A673 (cell line): ENCODE results near the gene UBE2G1. TPM values are rescaled to one million over a fixed set of nuclear protein-coding genes. Genes with fewer than 3 reads are reported as not detected.

Experiments
- BruUV-seq: library from RNA; stranded (reverse); fragments of 400-500 nt; replicated peaks from 2 replicates; lab custom pipeline; 2021; lab: Mats Ljungman, UMichigan
- CTCF ChIA-PET: fragments of 300-600 bp; sonication (Branson Sonifier 250); formaldehyde crosslinking; loops from one replicate; lab custom pipeline; 2022; ENCODE audit warnings: antibody characterized with exemption; lab: Charles Lee
- POLR2A ChIA-PET: fragments of 300-600 bp; sonication (Branson Sonifier 250); formaldehyde crosslinking; loops from one replicate; lab custom pipeline; 2022; ENCODE audit warnings: antibody characterized with exemption; ENCODE audit not compliant: low non-redundant PET; lab: Charles Lee
- DNase-seq: peaks from one replicate; pipeline ENCODE4 v3.0.0-alpha.2; 2015; ENCODE audit warnings: low spot score
- H3K27ac ChIP-seq: fragments of 200-600 bp; sonication (generic); 2 replicates; pipeline ENCODE4 v1.5.1; 2016; ENCODE audit warnings: mixed run types, low read depth, mild to moderate bottlenecking, mixed read lengths, antibody characterized with exemption, low read length; ENCODE audit not compliant: poor library complexity, severe bottlenecking
- H3K27me3 ChIP-seq: fragments of 200-600 bp; sonication (generic); replicated peaks from 2 replicates; pipeline ENCODE4 v1.6.1; 2017; ENCODE audit warnings: mixed run types, low read depth, mild to moderate bottlenecking, mixed read lengths, antibody characterized with exemption, low read length; ENCODE audit not compliant: insufficient read depth, poor library complexity
- H3K36me3 ChIP-seq: fragments of 200-600 bp; sonication (generic); 2 replicates; pipeline ENCODE4 v1.6.1; 2016; ENCODE audit warnings: mixed run types, mild to moderate bottlenecking, mixed read lengths, antibody characterized with exemption, low read length; ENCODE audit not compliant: insufficient read depth, poor library complexity, severe bottlenecking
- H3K4me1 ChIP-seq: fragments of 200-600 bp; sonication (generic); 2 replicates; pipeline ENCODE4 v1.6.1; 2017; ENCODE audit warnings: mixed run types, mild to moderate bottlenecking, mixed read lengths, antibody characterized with exemption, low read length; ENCODE audit not compliant: insufficient read depth, poor library complexity, severe bottlenecking
- H3K4me3 ChIP-seq: fragments of 200-600 bp; sonication (generic); 2 replicates; pipeline ENCODE4 v1.5.1; 2016; ENCODE audit warnings: low read depth, mixed run types, mild to moderate bottlenecking, mixed read lengths, low read length; ENCODE audit not compliant: poor library complexity, severe bottlenecking
- H3K9me3 ChIP-seq: fragments of 200-600 bp; sonication (generic); 2 replicates; pipeline ENCODE4 v1.6.1; 2016; ENCODE audit warnings: mixed run types, low read depth, mild to moderate bottlenecking, mixed read lengths, antibody characterized with exemption, low read length; ENCODE audit not compliant: poor library complexity, severe bottlenecking
- CTCF ChIP-seq: fragments of 300-800, 200-600 bp; sonication (generic); conservative IDR thresholded peaks from 2 replicates; pipeline ENCODE4 v1.5.1; 2017; ENCODE audit warnings: low read depth, mild to moderate bottlenecking, antibody characterized with exemption, low read length, moderate library complexity, mixed read lengths
- EZH2 ChIP-seq: fragments of 200-600 bp; sonication (generic); IDR thresholded peaks from 2 replicates; pipeline ENCODE4 v1.6.1; 2017; ENCODE audit warnings: borderline replicate concordance, low read depth, mild to moderate bottlenecking, mixed read lengths, antibody characterized with exemption, low read length; ENCODE audit not compliant: poor library complexity, severe bottlenecking
- intact Hi-C: fragments of 100-400 bp; cut with micrococcal nuclease; formaldehyde crosslinking; loops from one replicate; pipeline ENCODE4 v1.10.0; 2022; ENCODE audit not compliant: unreplicated experiment
- total RNA-seq: library from RNA; stranded (reverse); gene quantifications from 2 replicates; pipeline ENCODE4 v1.2.3, GENCODE V29; 2021

Gene UBE2G1
- total RNA-seq, 1 experiment from 2014 or later: 107 TPM

- H3K4me3 ChIP-seq: no peak overlapping the region
- BruUV-seq: no TSS peak
- H3K4me1 ChIP-seq: peaks cover 5% of the 10 kb centered on the region
- intact Hi-C loops: loop anchor here (10.0 kb wide), 1 partner anchor 90 kb away; no protein-coding TSS in a partner anchor
- DNase-seq: peak; percentile 68
- peaks cover 15% of the 10 kb centered on the region for H3K36me3 ChIP-seq
- POLR2A ChIA-PET: no interaction called here
- CTCF ChIA-PET: interaction anchor here (0.5 to 1.4 kb wide), 8 partner anchors 8 to 458 kb away, joined by 3 to 7 read pairs (median 4); no protein-coding TSS in a partner anchor
- no peaks in the 10 kb centered on the region for H3K27me3 ChIP-seq
- no peaks in the 10 kb centered on the region for H3K9me3 ChIP-seq
- no peak overlapping the region for H3K27ac ChIP-seq
- TF ChIP-seq CTCF (peak; percentile 84), EZH2 (no peak)
Measured at GRCh38 chr17:4304417-4305027, 62.0 kb downstream of the UBE2G1 start.

- BruUV-seq: no TSS peak
- CTCF ChIA-PET: no interaction called here
- H3K27ac ChIP-seq: no peak overlapping the region
- intact Hi-C loops: loop anchor here (10.0 kb wide), 1 partner anchor 86 kb away; no protein-coding TSS in a partner anchor
- DNase-seq: no peak
- H3K36me3 ChIP-seq: peaks cover 15% of the 10 kb centered on the region
- H3K9me3 ChIP-seq: no peaks in the 10 kb centered on the region
- H3K4me3 ChIP-seq: no peak overlapping the region
- no peaks in the 10 kb centered on the region for H3K4me1 ChIP-seq
- TF ChIP-seq CTCF (no peak), EZH2 (no peak)
- H3K27me3 ChIP-seq: no peaks in the 10 kb centered on the region
- POLR2A ChIA-PET: no interaction called here
Measured at GRCh38 chr17:4301066-4301465, 65.4 kb downstream of the UBE2G1 start.

- CTCF ChIA-PET: no interaction called here
- DNase-seq: no peak
Measured at GRCh38 chr17:4297351-4297750, 69.1 kb downstream of the UBE2G1 start.

More at GRCh38 chr17:4297351-4297750, 69.1 kb downstream of the UBE2G1 start:
- BruUV-seq: no TSS peak
- H3K36me3 ChIP-seq: peaks cover 8% of the 10 kb centered on the region
- H3K27ac ChIP-seq: no peak overlapping the region
- no peaks in the 10 kb centered on the region for H3K4me1 ChIP-seq
- no peaks in the 10 kb centered on the region for H3K27me3 ChIP-seq
- TF ChIP-seq EZH2: no peak
- no peak for TF ChIP-seq CTCF
- no peaks in the 10 kb centered on the region for H3K9me3 ChIP-seq
- no peak overlapping the region for H3K4me3 ChIP-seq
- intact Hi-C loops: no loop called here
- POLR2A ChIA-PET: no interaction called here
